HEK293T (cell line): ENCODE results near the gene PREX1.

Experiments
- BHLHE40 ChIP-seq: fragments of 450-650 bp; IDR thresholded peaks from 2 replicates; pipeline ENCODE4 v1.6.1; 2016; ENCODE audit warnings: mild to moderate bottlenecking, moderate library complexity, borderline replicate concordance
- FOXA1 ChIP-seq: fragments of 450-650 bp; IDR thresholded peaks from 2 replicates; pipeline ENCODE4 v1.6.1; 2016; ENCODE audit warnings: mild to moderate bottlenecking
- FOXM1 ChIP-seq: fragments of 450-650 bp; IDR thresholded peaks from 2 replicates; pipeline ENCODE4 v1.6.1; 2017; ENCODE audit warnings: mild to moderate bottlenecking, borderline replicate concordance
- HDGF ChIP-seq: fragments of 450-650 bp; IDR thresholded peaks from 2 replicates; pipeline ENCODE4 v1.6.1; 2017; ENCODE audit warnings: antibody characterized with exemption, borderline replicate concordance
- SP1 ChIP-seq: fragments of 450-650 bp; IDR thresholded peaks from 2 replicates; pipeline ENCODE4 v1.6.1; 2017

DNA sequence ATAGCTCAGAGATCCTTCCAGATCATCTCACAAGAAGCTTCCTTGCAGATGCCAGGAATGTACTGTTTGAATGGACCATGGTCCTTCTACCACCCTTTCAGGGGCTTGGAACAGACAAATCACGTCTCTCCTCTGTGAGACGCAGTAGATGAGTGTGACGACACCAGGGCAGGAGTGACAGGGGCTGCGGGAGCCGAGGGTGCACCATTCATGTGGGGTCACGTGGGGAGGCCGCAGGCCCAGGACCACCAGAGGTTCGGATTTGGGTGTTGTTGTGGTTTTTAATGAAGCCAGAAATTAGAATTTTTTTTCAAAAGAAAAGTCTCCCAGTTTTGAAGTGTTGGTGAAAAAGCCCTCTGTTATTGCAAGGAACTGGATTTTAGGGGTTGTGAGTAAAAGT lies 79.2 kb downstream of the PREX1 start:
- TF ChIP-seq SP1, result no peak
- no peak for TF ChIP-seq BHLHE40
- TF ChIP-seq HDGF, result no peak
- no peak for TF ChIP-seq FOXM1
- no peak for TF ChIP-seq FOXA1
